ENCODE measurements around the gene NABP2.

- TF ChIP-seq POLR2AphosphoS5 (IDR thresholded peaks at IDR 0.05): peak; percentile 42
- TF ChIP-seq CTCF (IDR thresholded peaks at IDR 0.05; ENCODE audit: poor library complexity, severe bottlenecking): no peak
- no peak for TF ChIP-seq EP300 (conservative IDR thresholded peaks at IDR 0.05; ENCODE audit: poor library complexity, severe bottlenecking)
- TF ChIP-seq TAF1 (IDR thresholded peaks at IDR 0.05; ENCODE audit: low read depth): peak; percentile 77
- peak; percentile 69 for TF ChIP-seq MXI1 (conservative IDR thresholded peaks at IDR 0.05; ENCODE audit: poor library complexity, severe bottlenecking)
Measured at GRCh38 chr12:56221232-56221756, 2.8 kb upstream of the NABP2 start.

Measured in neural cell (in vitro differentiated cells).